H1 (cell line): ENCODE results near the gene FGD6. TPM values are rescaled to one million over a fixed set of nuclear protein-coding genes. Genes with fewer than 3 reads are reported as not detected.

Source experiments
- ASH2L ChIP-seq: fragments of 200-600, 300-600 bp; sonication (generic); IDR thresholded peaks from one replicate; pipeline ENCODE4 v1.7.1; 2017; ENCODE audit warnings: low read length
- BCL11A ChIP-seq, 2 experiments: IDR thresholded peaks; one replicate each; pipeline ENCODE4 v1.6.1; 2011; ENCODE audit warnings: low read depth in 2 of 2, low read length in 2 of 2, mild to moderate bottlenecking in 2 of 2
- CBX8 ChIP-seq: fragments of 300-800, 300-1000 bp; sonication (generic); IDR thresholded peaks from 2 replicates; pipeline ENCODE4 v1.7.1; 2016; ENCODE audit warnings: low read depth, low read length, borderline replicate concordance
- CHD1 ChIP-seq: IDR thresholded peaks from 2 replicates; pipeline ENCODE4 v1.6.1; 2012; ENCODE audit warnings: low read depth, low read length, improper control_type of control experiment
- CHD2 ChIP-seq: IDR thresholded peaks from 2 replicates; pipeline ENCODE4 v1.6.1; 2012; ENCODE audit warnings: low read length, improper control_type of control experiment
- KDM5A ChIP-seq: fragments of 200-600 bp; IDR thresholded peaks from 2 replicates; pipeline ENCODE4 v1.7.1; 2012; ENCODE audit warnings: mild to moderate bottlenecking, low read length, inconsistent platforms, mixed read lengths
- POLR2A ChIP-seq, 2 experiments: IDR thresholded peaks; 1 replicate in 1 of 2; 2 replicates in 1 of 2; pipeline ENCODE4 v1.6.1; 2011; ENCODE audit warnings: low read depth in 2 of 2, low read length in 2 of 2, mild to moderate bottlenecking in 2 of 2; ENCODE audit errors: control extremely low read depth in 1 of 2
- RNF2 ChIP-seq: fragments of 200-900, 300-1000 bp; sonication (generic); IDR thresholded peaks from 2 replicates; pipeline ENCODE4 v1.7.1; 2016; ENCODE audit warnings: borderline replicate concordance, low read depth, mild to moderate bottlenecking, antibody characterized with exemption, low read length; ENCODE audit not compliant: poor library complexity, severe bottlenecking; ENCODE audit errors: missing control alignments
- RXRA ChIP-seq: IDR thresholded peaks from 2 replicates; pipeline ENCODE4 v1.6.1; 2011; ENCODE audit warnings: low read depth, mild to moderate bottlenecking, low read length, moderate library complexity; ENCODE audit not compliant: insufficient read depth
- TCF12 ChIP-seq: IDR thresholded peaks from 2 replicates; pipeline ENCODE4 v1.6.1; 2011; ENCODE audit warnings: low read depth, mild to moderate bottlenecking, low read length
- TEAD4 ChIP-seq: IDR thresholded peaks from 2 replicates; pipeline ENCODE4 v1.6.1; 2012; ENCODE audit warnings: low read depth, low read length, inconsistent platforms, mixed read lengths
- polyA plus RNA-seq, 7 experiments: library from polyadenylated mRNA; depleted of rRNA in 3 of 7; stranded (reverse) in 5 of 7; unstranded in 2 of 7; fragments of >200 nt in 5 of 7; fragments of 200-250 nt in 2 of 7; gene quantifications; 1 replicate in 5 of 7; 2 replicates in 1 of 7; 4 replicates in 1 of 7; pipeline versions ENCODE4 v1.2.1 to v1.2.3, GENCODE V29; 2011 to 2013; ENCODE audit warnings: missing spikeins in 2 of 7, mixed read lengths in 2 of 7
- total RNA-seq: library from RNA; stranded (reverse); fragmentation: NEBNext Ultra II Directional; extraction: Animal tissue kit (Norgen Biotek cat#: 25700); gene quantifications from 2 replicates; pipeline ENCODE4 v1.2.1, GENCODE V29; 2021
- TF ChIP-seq, protein P1 (sequence below): fragments of 300-600 bp; sonication (generic); IDR thresholded peaks from 2 replicates; pipeline ENCODE4 v1.7.1; 2012; ENCODE audit warnings: low read length, moderate library complexity, mild to moderate bottlenecking, inconsistent platforms; ENCODE audit not compliant: insufficient replicate concordance

FGD6 gene
- total and polyA plus RNA-seq, 2 of the 8 experiments (the other 6 are each of a cell fraction or from before 2014, with no cell fraction given), result 12.2 to 24.3 TPM

DNA sequence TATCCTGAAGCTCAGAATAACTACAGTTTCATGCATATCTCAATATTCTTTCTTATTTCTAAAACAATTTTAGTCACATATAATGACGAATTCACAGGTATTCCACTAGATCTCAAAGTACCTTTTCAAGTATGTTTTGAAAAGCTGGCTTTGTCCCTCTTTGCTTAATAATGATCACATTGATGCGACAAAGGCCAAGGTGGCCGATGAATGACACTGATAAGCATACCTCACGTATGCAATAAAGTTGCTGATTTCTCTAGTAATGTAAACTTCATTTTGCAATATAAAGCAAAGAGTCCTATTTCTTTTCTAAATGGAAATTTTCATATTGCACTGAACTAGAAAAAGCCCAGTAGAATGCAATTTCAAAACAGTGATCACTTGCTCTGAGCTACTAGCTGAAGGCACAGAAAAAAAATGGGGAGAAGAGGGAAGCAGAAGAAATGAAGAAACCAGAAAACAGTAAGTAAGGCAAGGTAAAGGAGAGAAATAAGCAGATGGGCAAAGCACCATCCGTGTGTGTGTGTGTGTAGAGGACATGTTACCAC is 29.3 kb downstream of the FGD6 start (continued):
- TF ChIP-seq, protein P1, sequence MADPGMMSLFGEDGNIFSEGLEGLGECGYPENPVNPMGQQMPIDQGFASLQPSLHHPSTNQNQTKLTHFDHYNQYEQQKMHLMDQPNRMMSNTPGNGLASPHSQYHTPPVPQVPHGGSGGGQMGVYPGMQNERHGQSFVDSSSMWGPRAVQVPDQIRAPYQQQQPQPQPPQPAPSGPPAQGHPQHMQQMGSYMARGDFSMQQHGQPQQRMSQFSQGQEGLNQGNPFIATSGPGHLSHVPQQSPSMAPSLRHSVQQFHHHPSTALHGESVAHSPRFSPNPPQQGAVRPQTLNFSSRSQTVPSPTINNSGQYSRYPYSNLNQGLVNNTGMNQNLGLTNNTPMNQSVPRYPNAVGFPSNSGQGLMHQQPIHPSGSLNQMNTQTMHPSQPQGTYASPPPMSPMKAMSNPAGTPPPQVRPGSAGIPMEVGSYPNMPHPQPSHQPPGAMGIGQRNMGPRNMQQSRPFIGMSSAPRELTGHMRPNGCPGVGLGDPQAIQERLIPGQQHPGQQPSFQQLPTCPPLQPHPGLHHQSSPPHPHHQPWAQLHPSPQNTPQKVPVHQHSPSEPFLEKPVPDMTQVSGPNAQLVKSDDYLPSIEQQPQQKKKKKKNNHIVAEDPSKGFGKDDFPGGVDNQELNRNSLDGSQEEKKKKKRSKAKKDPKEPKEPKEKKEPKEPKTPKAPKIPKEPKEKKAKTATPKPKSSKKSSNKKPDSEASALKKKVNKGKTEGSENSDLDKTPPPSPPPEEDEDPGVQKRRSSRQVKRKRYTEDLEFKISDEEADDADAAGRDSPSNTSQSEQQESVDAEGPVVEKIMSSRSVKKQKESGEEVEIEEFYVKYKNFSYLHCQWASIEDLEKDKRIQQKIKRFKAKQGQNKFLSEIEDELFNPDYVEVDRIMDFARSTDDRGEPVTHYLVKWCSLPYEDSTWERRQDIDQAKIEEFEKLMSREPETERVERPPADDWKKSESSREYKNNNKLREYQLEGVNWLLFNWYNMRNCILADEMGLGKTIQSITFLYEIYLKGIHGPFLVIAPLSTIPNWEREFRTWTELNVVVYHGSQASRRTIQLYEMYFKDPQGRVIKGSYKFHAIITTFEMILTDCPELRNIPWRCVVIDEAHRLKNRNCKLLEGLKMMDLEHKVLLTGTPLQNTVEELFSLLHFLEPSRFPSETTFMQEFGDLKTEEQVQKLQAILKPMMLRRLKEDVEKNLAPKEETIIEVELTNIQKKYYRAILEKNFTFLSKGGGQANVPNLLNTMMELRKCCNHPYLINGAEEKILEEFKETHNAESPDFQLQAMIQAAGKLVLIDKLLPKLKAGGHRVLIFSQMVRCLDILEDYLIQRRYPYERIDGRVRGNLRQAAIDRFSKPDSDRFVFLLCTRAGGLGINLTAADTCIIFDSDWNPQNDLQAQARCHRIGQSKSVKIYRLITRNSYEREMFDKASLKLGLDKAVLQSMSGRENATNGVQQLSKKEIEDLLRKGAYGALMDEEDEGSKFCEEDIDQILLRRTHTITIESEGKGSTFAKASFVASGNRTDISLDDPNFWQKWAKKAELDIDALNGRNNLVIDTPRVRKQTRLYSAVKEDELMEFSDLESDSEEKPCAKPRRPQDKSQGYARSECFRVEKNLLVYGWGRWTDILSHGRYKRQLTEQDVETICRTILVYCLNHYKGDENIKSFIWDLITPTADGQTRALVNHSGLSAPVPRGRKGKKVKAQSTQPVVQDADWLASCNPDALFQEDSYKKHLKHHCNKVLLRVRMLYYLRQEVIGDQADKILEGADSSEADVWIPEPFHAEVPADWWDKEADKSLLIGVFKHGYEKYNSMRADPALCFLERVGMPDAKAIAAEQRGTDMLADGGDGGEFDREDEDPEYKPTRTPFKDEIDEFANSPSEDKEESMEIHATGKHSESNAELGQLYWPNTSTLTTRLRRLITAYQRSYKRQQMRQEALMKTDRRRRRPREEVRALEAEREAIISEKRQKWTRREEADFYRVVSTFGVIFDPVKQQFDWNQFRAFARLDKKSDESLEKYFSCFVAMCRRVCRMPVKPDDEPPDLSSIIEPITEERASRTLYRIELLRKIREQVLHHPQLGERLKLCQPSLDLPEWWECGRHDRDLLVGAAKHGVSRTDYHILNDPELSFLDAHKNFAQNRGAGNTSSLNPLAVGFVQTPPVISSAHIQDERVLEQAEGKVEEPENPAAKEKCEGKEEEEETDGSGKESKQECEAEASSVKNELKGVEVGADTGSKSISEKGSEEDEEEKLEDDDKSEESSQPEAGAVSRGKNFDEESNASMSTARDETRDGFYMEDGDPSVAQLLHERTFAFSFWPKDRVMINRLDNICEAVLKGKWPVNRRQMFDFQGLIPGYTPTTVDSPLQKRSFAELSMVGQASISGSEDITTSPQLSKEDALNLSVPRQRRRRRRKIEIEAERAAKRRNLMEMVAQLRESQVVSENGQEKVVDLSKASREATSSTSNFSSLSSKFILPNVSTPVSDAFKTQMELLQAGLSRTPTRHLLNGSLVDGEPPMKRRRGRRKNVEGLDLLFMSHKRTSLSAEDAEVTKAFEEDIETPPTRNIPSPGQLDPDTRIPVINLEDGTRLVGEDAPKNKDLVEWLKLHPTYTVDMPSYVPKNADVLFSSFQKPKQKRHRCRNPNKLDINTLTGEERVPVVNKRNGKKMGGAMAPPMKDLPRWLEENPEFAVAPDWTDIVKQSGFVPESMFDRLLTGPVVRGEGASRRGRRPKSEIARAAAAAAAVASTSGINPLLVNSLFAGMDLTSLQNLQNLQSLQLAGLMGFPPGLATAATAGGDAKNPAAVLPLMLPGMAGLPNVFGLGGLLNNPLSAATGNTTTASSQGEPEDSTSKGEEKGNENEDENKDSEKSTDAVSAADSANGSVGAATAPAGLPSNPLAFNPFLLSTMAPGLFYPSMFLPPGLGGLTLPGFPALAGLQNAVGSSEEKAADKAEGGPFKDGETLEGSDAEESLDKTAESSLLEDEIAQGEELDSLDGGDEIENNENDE, result no peak
- no peak for TF ChIP-seq ASH2L
- TF ChIP-seq TEAD4, result no peak
- no peak for TF ChIP-seq KDM5A
- TF ChIP-seq POLR2A (IDR thresholded peaks at IDR 0.05; ENCODE audit: control extremely low read depth in 1 of 2, low read depth in 2 of 2, low read length in 2 of 2), result no peak
- TF ChIP-seq CHD2, result no peak
- no peak for TF ChIP-seq CBX8
- no peak for TF ChIP-seq RNF2
- no peak for TF ChIP-seq BCL11A (IDR thresholded peaks at IDR 0.05; ENCODE audit: low read depth in 2 of 2, low read length in 2 of 2)
- TF ChIP-seq RXRA, result no peak
- TF ChIP-seq CHD1, result no peak
- TF ChIP-seq TCF12, result no peak
